Stimulated activated CD8-positive, alpha-beta memory T cell treated with anti-CD3 and anti-CD28 coated beads, Interleukin-2, amount 100 ng/mL, for 48 hours (primary cell): ENCODE measurements around the gene SNX33.
"Not testable (repeated sequence)": the region's sequence is repeated elsewhere in the genome, so short reads cannot be mapped to it uniquely, and the experiment has no call there.

Source experiments
- DNase-seq, 2 donors: peaks; one replicate each; pipeline ENCODE4 v3.0.0-alpha.2; 2020; ENCODE audit warnings: low read depth in 2 of 2

SNX33 gene

DNA sequence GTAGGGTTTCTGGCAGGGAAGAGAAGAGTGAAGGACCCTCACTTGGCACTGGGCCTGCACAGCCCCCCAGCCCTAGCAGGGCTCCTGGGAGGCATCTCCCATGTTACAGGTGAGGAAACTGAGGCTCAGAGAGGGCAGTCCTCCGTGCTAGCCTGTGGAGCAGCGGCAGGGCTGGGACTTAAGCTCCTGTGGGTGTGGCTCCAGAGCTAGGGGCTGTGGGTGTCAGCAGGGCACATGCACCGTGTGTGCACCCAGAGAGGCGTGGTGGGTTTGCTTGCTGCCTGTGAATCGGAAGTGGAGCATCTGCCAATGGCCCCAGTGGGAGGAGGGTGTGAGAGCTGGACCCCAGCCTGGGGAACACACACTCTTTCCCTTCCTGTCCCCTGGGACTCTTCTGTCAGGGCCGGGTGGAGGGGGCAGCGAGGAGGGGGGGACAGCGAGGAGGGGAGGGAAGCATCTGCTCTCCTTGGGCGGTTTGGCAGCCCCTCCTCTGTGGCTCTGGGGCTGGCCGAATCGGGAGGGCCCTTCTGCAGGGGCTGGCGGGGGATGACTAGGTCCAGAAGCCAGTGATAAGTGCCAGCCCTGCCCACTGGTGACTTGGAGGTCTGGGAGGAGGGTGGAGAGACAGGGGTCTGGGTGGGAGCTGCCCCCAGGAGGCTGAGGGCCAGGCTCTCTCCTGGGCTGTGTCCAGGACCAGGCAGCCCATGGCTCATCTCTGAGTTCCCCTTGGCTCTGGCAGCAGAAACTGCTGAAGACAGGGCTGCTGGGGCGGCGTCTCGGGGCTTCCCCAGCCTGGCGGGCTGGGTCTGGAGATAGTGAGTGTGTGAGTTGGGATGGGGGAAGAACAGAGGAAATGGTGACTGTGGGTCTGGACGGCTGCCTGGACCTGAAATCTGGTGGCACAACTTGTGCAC lies 52.5 kb downstream of the SNX33 start:
- not testable (repeated sequence) for DNase-seq

- not testable (repeated sequence) for DNase-seq
These were observed 53.6 kb downstream of the SNX33 start for GRCh38 chr15:75701071-75702003.

- DNase-seq, result no peak
These were observed 54.7 kb downstream of the SNX33 start for GRCh38 chr15:75702436-75702835.

GRCh38 chr15:75703440-75704262 lies 55.9 kb downstream of the SNX33 start:
- not testable (repeated sequence) for DNase-seq

GRCh38 chr15:75704263-75704615 lies 56.5 kb downstream of the SNX33 start:
- DNase-seq, result no peak

DNA sequence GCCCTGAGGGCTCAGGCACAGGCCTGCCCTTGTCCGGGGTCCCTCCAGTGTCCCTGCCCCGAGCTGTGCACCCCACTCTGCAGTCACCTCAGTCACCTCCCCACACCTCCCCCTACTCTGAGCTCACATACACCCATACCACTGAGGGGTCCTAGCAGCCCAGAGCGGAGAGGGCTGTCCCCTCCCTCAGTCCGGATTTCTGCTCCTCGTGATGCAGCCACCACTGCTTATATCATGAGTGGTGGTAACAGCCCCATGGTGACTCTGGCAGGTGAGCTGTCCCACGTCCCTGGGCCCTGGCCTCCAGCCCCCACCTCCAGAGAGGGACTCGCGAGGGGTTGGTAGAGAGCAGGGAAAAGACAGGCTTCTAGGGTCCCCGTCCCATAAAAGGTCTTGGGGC lies 56.9 kb downstream of the SNX33 start:
- DNase-seq, result no peak

DNA sequence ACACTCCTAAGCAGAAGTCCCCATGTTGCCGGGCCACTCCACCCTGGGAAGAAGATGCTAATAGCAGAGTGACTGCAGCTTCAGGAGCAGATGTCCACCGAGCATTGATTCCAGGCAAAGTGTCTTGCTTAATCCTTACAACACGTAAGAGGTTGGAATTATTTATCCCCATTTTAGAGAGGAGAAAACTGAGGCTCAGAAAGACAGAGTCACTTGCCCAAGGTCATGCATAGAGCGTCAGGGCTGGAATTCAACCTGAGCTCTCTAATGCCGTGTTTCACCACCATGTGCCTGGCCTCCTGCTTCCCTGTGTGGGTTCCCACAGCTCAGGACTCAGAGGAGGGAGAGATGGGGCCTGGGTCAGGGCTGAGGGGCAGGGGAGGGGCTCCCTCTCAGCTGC lies 57.7 kb downstream of the SNX33 start:
- DNase-seq, result not testable (repeated sequence)

- no peak for DNase-seq
These were observed 58.4 kb downstream of the SNX33 start for GRCh38 chr15:75705854-75706681.

- no peak for DNase-seq
These were observed 58.9 kb downstream of the SNX33 start for GRCh38 chr15:75706682-75706954.

DNA sequence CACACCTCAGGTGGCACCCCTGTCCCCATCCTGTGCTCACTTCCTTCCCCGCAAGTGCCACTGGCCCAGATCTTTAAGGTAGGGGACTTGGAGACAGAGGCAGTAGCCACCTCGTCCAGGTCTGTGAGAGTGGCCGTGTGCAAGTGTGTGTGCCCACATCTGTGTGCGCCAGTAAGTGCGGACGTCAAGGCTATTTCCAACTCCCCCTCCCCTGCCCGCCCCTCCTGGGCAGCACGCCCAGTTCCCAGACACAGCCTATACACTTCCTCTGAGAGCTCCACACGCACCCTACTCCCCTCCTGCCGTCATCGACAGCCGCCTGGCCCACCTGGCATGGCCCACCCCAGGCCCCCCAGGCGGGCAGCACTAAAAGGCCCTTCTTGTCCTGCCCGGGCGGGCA lies 61.7 kb downstream of the SNX33 start:
- not testable (repeated sequence) for DNase-seq

GRCh38 chr15:75710874-75711273 lies 63.2 kb downstream of the SNX33 start:
- peak in 1 of 2 donors; percentile 25 for DNase-seq

GRCh38 chr15:75711495-75711894 lies 63.8 kb downstream of the SNX33 start:
- not testable (repeated sequence) for DNase-seq
